Chondrocyte (in vitro differentiated cells): ENCODE data around the gene CMKLR1. TPM values are rescaled to one million over a fixed set of nuclear protein-coding genes. Genes with fewer than 3 reads are reported as not detected.

ENCODE experiments used
- DNase-seq: peaks from one replicate; pipeline ENCODE4 v3.0.0; 2021; ENCODE audit warnings: mixed read lengths, low spot score
- H3K27ac Mint-ChIP-seq: one replicate; pipeline ENCODE4 v1.8.0; 2021; ENCODE audit warnings: mild to moderate bottlenecking, moderate library complexity, mixed read lengths; ENCODE audit not compliant: unreplicated experiment
- H3K27me3 Mint-ChIP-seq: 2 replicates; pipeline ENCODE4 v1.8.0; 2021; ENCODE audit warnings: low read depth, mixed read lengths
- H3K36me3 Mint-ChIP-seq: 2 replicates; pipeline ENCODE4 v1.8.0; 2021; ENCODE audit warnings: low read depth, mixed read lengths
- H3K4me1 Mint-ChIP-seq: 2 replicates; pipeline ENCODE4 v1.8.0; 2021; ENCODE audit warnings: low read depth, mild to moderate bottlenecking, mixed read lengths
- H3K4me3 Mint-ChIP-seq: one replicate; pipeline ENCODE4 v1.8.0; 2021; ENCODE audit warnings: mild to moderate bottlenecking, moderate library complexity, mixed read lengths; ENCODE audit not compliant: unreplicated experiment
- H3K9me3 Mint-ChIP-seq: 2 replicates; pipeline ENCODE4 v1.8.0; 2021; ENCODE audit warnings: low read depth, mixed read lengths
- CTCF ChIP-seq: fragments of 200-600 bp; sonication (generic); IDR thresholded peaks from 2 replicates; pipeline ENCODE4 v1.5.0; 2021; ENCODE audit warnings: antibody characterized with exemption, mild to moderate bottlenecking, moderate library complexity
- total RNA-seq: library from RNA; stranded (reverse); gene quantifications from 3 replicates; pipeline ENCODE4 v1.2.1, GENCODE V29; 2021

Gene CMKLR1
- total RNA-seq, 1 donor from 2014 or later, result 31.2 TPM

- Mint-ChIP-seq H3K27me3 (peaks cover 3% of the 10 kb centered on the region), H3K9me3 (peaks cover 8% of the 10 kb centered on the region), H3K36me3 (peaks cover 2% of the 10 kb centered on the region), H3K4me1 (peaks cover 27% of the 10 kb centered on the region), H3K4me3 (no peak overlapping the region), H3K27ac (no peak overlapping the region)
- TF ChIP-seq CTCF, result no peak
- no peak for DNase-seq
Measured at GRCh38 chr12:108369736-108370396, 30.8 kb upstream of the CMKLR1 start.

- no peak for DNase-seq
- Mint-ChIP-seq H3K27me3 (peaks cover 7% of the 10 kb centered on the region), H3K27ac (no peak overlapping the region), H3K36me3 (no peaks in the 10 kb centered on the region), H3K4me3 (no peak overlapping the region), H3K4me1 (peaks cover 22% of the 10 kb centered on the region), H3K9me3 (no peaks in the 10 kb centered on the region)
- TF ChIP-seq CTCF, result no peak
Measured at GRCh38 chr12:108368089-108368488, 29.0 kb upstream of the CMKLR1 start.

- no peak for DNase-seq
- Mint-ChIP-seq H3K9me3 (no peaks in the 10 kb centered on the region), H3K36me3 (no peaks in the 10 kb centered on the region), H3K27ac (no peak overlapping the region), H3K4me1 (peaks cover 20% of the 10 kb centered on the region), H3K27me3 (peaks cover 7% of the 10 kb centered on the region), H3K4me3 (no peak overlapping the region)
- no peak for TF ChIP-seq CTCF
Measured at GRCh38 chr12:108367436-108367835, 28.3 kb upstream of the CMKLR1 start.

- no peaks in the 10 kb centered on the region for H3K36me3 Mint-ChIP-seq
- H3K27me3 Mint-ChIP-seq, result peaks cover 9% of the 10 kb centered on the region
- peaks cover 12% of the 10 kb centered on the region for H3K4me1 Mint-ChIP-seq
- DNase-seq, result no peak
- TF ChIP-seq CTCF, result no peak
- no peak overlapping the region for H3K27ac Mint-ChIP-seq
- no peak overlapping the region for H3K4me3 Mint-ChIP-seq
- no peaks in the 10 kb centered on the region for H3K9me3 Mint-ChIP-seq
Measured at GRCh38 chr12:108365324-108365723, 26.2 kb upstream of the CMKLR1 start.

- no peak for TF ChIP-seq CTCF
Measured at GRCh38 chr12:108364879-108365278, 25.8 kb upstream of the CMKLR1 start.

More at GRCh38 chr12:108364879-108365278, 25.8 kb upstream of the CMKLR1 start:
- DNase-seq, result no peak
- Mint-ChIP-seq H3K36me3 (no peaks in the 10 kb centered on the region), H3K27ac (no peak overlapping the region), H3K27me3 (peaks cover 9% of the 10 kb centered on the region), H3K9me3 (no peaks in the 10 kb centered on the region), H3K4me1 (peaks cover 14% of the 10 kb centered on the region), H3K4me3 (no peak overlapping the region)
